ENCODE measurements around the gene SLC35A2.

The SLC35A2 gene

DNA sequence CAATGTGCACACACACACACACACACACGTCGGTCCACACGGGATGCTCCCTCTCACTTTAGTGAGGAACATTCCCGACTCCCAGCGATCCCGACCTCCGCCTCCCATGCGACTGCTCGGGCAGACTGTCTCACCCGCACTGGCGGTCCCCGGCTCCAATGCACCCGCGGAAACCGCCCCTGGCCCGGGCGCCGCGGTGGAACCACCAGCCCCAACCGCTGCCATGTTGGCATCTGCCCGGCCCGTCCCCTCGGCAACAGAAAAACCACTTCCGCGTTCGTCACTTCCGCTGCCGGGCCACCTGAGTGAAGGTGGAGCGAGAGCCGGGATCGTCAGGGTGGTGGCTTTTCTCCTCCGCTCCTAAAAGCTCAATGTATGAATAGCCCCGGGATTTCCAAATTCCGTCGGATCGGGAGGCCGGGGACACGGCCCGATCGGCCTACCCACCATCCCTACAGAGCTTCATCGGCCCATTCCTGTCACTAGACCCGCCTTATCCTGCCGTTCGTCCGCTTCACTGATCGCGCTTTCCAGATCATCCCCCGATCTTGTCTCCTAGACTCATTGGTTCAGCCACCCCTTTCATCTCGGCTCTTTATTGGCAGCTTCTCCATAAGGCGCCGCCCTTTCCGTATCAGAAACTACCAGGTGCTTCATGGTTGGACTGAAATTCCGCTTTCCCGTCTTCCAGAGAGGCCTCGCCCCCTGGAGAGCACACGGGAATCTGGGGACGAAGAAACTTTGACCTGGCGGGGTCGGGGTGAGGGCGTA, at the start of gene SLC35A2:
Gene SLC35A2, minus strand, starts transcription at position 235 of the 771 bp plus-strand sequence. Its CDS starts 10 bp downstream, at position 225.
- DNase-seq: peak; percentile 96

DNA sequence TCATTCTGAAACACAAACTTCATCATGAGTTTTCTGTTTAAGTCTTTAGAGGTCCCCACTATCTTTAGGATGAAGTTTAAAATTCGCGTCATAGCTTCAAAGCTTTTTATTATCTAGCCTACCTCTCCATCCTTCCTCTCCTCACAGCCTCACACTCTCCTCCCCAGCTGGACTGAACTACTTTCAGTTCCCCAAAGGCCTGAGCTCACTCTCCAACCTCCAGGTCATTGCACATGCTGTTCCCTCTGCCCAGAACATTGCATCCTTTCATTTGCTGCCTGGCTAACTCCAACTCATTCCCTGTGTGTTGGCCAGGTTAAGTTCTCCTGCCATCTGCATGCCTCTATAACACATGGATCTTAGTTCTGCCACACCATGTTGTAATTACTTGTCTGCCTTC, 48.8 kb upstream of the SLC35A2 start:
- DNase-seq: no peak

DNA sequence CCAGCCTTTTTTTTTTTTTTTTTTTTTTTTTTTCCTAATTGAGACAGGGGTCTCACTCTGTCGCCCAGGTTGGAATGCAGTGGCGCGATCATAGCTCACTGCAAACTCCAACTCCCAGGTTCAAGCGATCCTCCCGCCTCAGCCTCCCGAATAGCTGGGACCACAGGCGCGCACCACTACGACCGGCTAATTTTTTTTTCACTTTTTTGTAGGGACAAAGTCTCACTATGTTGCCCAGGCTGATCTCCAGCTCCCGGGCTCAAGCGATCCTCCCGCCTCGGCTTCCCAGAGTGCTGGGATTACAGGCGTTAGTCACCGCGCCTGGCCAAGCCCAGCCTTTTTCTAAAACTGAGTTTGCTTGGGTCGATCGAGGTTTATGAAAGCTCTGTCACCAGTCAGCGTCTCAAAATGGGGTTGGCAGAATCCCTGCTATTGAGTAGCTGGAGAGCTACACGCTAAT, 47.2 kb upstream of the SLC35A2 start:
- no peak for DNase-seq

DNA sequence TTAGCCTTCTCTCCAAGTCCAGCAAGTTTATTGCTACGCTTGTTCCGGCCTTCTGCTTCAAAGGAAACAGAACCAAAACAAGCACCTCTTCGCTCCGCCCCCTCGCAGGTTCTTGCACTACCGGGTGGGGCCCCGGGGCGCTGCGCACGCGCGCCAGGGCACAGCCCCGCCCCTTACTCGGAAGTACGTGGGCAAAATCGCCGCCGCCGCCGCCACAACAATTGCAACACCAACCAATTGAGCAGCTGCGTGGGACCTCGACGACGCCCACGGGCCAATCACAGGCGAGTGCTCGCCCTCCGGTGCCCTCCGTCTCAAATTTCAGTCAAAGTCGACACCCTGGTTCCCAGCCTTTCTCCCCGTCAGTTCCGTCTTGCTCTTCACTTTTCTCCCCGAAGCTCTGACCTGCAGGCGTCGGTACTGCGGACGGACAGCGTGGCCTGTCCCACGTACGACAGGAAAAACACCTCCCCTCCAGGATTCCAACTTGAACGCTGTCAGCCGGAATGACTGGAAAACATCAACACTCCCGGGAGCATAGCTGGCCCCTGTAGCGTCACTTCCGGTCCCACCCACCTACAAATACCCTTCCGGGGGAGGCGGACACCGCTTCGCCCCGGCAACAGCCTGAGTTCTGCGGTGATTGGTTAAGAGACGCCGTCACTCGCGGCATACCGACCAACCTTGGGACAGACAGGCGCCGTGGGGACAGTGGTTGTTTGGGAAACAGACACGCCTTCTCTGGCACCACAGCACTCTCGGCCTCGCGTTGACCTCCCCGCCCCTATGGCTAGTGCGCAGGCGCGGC, 46.6 kb upstream of the SLC35A2 start:
- peak; percentile 96 for DNase-seq

DNA sequence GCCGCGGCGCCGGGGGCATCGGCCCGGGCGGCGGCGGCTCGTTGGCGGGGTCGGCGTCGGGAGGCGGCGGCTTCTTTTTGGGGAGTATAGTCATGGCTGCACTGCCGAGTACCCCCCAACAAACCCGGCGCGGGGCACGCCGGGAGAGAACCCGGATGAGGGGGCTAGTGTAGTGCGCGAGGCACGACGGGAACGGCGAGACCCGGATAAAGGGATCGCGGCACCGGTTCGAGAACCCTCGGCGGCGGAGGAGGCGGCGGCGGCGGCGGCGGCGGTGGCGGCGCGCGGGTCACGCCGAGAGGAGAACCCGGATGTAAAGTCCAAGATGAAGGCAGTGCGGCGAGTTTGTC, 46.0 kb upstream of the SLC35A2 start, which contains the start of gene OTUD5:
Gene OTUD5, minus strand, starts transcription at position 131 of the 350 bp plus-strand sequence. Its CDS starts 37 bp downstream, at position 94.
- peak; percentile 91 for DNase-seq

DNA sequence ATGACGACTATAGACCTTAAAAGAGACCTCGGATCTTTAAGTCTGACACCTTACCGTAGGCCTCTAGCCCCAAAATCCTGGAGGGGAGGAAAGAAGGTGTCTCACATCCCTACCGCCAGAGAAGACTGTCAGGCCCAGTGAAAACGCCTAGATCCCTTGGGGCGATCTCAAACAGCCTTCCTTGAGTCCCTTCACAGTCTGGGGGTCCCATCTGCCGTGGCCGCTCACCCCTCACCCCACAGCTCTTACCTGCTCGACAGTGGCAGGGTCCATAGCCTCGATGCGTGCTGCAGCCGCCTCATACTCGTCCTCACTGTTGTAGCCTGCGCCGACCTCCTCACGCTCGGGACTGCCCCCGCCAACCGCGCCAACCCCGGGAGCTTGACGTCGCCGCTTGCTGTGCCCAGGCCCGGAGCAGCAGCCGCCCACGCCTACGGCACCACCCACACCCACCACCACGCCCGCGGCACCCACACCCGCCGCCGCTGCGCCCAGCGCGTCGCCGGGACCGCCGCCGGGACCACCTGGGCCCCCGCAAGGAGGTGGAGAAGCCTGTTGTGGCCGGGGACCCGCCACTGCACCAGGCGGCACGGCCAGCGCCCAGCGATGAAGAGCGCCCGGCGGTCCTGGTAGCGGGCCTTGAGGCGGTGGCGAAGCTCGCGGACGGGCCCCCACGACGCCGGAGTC, 45.4 kb upstream of the SLC35A2 start:
- DNase-seq: peak; percentile 87

DNA sequence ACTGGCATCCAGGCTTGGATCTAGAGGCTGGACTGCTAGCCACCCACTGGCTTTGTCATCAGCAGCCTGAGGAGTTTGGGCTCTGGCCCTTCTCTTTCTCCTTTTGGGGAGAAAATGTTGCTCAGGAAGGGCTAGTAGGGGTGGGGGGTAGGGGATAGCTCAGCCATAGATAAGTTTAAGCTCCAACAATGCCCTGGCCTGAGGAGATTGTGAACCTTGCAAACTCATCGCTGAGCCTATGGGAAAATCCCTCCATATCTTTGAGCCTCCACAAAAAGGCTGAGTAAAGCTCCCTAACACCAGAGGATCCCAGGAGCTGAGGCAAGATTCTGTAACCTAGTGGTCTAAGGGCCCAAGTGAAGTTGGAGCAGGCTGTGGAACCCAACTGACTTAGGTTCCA, 37.1 kb upstream of the SLC35A2 start:
- DNase-seq: no peak

DNA sequence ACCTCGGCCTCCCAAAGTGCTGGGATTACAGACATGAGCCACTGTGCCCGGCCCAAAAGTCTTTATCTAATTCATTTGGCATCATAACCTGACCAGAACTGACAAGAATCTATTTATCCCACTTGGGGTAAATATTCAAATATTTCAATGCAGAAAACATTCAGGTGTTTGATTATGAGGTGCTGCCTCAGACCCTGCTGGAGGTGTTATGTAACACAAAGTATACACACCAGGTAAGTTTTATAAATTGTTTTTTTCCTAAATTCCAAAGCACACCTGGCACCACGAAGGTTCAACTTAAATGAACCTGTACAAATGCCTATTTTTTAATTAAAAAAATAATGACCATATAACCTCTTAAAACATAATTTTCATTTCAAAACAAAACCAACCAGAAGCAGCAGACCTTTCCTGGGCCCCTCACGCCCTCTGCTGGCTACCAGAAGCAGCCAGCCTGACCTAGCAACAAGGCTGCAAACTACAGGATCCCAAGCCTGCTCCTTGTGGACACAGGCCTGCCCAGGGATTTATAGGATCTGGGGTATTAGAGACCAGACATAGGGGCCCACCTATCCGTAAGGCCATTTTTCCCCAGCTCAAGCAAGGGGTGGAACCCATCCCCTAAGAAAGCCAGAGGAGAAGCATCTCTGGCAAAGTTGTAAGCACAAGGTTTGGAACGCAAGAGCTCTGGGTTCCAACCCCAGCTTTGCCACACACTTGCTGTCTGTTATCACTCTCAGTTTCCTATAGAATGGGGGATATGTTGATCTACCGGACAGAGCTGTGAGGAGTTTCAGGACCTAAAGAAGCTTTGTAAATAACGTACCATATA, 34.3 kb upstream of the SLC35A2 start:
- DNase-seq: peak; percentile 81

DNA sequence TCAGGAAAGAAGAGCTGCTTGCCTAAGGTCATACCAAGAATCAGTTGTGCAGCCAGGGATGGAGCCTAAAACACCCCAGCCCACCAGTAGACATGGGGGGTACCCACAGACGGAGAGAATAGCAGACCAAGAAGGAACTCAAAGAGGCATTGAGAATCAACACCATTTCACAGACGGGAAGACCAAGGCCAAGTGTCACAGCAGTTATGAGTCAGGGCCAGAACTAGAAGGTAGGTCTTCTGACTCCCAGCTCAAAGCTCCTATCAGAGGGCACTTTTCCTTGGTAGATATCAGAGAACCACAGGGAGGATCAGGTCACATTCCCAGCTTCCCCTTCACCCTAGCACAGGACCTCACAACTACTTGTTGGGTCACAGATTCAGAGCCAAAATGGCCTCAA, 31.4 kb upstream of the SLC35A2 start:
- DNase-seq: no peak

DNA sequence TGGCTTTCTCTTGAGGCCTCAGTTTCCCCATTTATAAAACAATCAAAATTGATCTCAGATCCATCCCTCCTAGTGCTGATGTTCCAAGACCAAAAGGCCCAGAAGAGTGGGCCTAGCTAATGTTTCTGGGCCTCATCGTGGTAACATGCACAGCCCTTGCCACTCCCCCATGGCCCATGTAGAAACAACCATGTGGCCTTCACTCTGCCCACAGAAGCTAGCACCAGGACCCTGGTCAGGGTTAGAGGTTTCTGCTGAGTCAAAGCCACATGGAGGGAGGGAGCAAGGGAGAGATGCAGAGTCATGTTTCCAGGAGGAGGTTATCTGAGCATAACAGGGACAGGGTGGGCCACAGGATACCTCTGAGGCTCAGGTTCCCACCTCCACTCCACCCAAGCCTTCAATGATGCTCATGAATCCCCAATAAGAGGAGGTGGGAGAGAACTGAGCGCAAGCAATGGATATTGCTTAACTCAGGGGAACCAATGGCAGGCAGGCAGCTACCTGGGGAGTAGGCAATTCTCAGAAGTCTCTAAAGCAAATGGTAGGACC, 29.0 kb upstream of the SLC35A2 start:
- no peak for DNase-seq

DNA sequence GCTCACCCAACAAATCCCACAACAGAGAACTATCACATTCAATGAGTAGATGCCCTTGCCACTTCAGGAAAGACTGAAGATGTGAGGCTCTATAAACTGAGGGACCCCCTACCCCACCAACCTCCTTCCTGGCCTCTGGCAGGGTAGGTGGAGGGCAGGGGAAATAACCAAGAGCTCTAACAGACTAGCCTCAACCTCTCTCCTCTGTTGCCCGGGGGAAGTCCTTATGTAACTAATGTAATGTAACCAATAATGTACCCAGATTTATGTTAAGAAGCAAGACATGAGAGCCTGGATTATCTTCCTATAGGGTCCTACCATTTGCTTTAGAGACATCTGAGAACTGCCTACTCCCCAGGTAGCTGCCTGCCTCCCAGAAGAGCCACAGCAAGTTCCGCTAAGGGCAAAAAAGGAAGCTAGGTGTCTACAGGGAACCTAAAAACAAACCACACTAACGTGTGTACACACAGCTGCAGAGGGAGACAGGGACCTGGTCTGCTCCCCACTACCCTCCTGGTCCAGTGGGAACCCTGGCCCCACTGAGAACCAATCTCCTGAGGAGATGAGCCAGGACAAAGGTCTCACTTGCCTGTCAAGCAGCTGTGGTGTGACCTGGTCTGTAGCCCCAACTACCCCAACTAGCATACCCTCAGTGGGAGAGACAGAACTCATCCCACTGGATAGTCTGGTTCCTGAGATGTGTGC, 28.2 kb upstream of the SLC35A2 start:
- no peak for DNase-seq

DNA sequence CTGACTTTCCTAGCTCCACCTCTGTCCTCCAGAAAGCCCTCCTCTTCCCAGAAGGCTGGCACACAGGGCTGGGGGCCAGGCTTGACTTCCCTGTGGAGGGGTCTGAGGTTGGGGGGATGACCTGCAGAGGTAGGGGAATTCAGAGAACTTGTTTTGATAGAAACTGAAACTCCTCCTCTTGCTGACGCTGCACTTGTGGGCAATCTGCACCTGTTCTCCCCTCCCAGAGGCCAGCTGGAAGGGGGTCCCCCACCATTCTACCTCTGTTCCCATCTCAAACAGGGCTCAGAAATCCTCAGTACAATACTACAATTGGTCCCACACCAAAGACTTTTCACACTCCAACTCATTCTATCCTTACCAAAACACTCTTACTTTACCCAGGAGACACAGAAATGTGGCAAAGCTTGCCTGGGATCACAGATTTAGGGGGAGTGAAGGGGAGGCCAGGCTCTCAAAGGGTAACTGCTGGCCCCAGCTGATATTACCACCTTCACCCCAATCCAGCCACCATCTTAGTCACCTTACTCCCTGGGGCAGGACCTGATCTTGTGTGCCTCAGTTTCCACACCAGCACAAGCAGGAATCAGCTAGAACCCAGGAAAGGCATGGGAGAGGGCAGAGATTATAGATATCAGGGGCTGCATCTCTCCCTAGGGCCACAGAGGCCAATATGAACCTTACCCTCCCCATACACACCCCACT, 27.4 kb upstream of the SLC35A2 start:
- DNase-seq: peak; percentile 89

DNA sequence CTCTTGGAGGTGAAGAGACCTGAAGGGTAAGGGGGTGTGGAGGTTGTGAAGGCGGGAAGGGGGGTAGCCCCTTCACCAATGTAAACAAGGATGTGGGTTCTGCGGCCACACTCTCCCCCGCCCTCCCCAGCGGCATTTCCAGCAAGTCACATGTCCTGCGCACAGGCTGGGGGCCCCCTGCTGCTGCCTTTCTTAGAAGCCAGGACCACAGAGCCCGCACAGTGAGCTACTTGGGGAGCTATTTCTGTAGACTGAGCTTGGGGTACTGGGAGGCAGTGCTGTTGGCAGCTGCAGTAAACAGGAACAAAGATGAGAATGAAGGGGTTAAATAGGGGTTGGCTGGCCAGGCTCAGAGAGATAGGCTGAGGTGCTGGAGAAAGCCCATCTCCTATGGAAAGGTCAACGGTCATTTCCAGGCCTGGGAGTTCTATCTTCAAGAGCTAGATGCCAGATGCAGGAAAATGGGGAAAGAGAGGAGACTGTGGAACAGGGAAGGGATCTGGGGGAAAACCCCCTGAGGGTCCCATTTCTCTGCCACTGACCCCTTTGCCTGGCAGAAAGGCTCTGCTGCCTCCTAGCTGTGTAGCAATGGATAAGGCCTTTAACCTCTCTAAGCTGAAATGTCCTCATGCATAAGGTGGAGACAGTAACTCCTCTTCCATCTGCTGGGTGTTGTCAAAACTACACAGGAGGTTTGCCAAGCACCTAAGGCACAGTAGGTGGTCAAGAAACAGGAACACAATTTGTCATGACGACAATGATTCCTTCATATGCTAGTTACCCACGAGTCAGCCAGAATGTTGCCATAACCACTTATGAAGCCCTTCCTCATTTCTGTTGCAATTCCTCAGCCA, 25.8 kb upstream of the SLC35A2 start:
- peak; percentile 94 for DNase-seq

DNA sequence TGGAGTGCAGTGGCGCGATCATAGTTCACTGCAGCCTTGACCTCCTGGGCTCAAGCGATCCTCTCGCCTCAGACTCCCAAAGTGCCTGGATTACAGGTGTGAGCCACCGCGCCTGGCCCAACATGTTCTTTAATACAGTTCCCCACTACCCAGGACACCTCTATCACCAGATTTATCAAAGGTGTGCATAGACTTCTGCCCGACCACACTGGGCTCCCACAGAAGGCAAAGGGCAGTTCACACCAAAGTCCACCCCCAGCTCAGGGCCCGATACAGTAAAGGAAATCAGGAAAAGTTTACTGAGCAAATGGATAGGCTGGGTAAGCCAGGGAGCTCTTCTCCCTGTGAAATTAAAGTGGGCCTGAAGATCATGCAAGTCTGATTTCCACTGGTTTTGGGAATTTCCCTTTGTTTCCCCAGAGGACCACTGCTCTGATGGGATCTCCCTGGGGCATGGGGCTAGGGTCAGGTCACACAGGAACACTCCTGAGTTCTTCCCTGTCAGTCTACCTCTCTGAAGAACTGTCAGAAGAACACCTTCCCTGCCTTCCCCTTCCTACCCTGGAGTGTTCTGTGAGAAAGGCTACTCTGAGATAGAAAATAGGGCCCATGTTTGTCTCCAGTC, 25.1 kb upstream of the SLC35A2 start:
- no peak for DNase-seq

DNA sequence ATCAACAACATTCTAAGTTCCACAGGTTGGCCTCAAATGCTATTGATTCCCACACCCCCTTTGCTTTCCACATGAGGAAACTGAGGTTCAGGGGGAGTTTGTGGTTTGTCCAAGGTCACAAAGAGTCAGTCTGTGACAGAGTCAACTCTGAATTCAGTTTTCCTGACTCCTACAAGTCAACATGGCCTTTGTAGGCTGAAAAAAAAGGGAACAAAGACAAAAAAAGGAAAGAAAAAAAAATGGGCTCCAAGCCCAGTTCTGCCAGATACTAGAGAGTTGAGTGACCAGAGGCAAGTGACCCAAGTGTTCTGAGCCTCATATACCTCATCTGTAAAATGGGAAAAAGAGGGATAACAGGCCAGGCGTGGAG, 23.8 kb upstream of the SLC35A2 start:
- no peak for DNase-seq

DNA sequence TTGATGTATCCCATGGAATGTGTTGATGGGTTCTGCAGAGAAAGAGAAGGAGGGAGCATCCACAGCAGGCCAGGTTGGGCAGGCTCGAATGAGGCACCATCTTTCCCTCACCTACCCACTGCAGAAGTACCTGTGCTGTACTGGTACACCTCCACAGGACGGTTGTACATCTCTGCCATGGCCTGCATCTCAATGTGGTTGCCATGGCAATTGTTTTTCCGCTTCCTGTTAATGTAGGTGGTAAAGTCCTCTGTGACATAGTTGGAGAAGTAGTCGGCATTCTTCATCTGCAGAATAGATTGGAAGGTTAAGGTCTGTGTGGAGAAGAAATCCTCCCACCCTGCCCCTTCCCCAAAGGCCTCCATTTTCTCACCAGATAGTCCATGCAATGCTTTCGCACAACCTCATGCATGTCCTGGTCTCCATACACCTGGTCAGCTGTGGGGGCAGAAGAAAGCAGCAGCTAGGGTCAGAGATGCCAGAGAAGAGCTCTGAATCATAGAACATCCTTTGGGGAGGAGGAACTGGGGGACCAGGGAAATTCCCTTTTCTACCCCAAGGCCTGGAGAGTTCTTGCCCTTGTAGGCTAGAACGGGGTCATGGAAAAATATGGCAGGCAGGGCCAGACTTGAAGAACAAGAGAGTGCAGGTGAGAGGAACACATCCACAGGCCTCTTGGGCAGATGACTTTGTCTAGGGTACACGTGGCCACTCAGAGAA, 23.3 kb upstream of the SLC35A2 start:
- no peak for DNase-seq

DNA sequence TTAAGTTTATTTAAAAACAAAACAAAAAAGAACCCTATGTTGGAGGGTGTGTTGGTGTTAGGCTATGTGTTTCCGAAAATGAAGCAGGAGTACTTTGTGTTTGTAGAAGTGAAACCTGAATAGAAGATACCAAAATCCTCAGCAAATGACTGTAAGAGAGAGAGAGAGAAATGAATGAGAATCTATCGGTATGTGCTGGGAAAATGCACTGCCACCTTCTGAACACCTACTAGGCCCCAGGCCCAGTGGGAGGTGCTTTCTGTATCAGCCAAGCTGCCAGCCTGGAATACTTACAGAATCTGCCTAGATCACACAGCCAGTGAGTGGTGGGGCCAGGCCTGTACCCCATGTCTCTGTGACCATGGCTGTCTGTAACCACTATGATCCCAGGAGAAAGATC, 22.3 kb upstream of the SLC35A2 start:
- DNase-seq: no peak

DNA sequence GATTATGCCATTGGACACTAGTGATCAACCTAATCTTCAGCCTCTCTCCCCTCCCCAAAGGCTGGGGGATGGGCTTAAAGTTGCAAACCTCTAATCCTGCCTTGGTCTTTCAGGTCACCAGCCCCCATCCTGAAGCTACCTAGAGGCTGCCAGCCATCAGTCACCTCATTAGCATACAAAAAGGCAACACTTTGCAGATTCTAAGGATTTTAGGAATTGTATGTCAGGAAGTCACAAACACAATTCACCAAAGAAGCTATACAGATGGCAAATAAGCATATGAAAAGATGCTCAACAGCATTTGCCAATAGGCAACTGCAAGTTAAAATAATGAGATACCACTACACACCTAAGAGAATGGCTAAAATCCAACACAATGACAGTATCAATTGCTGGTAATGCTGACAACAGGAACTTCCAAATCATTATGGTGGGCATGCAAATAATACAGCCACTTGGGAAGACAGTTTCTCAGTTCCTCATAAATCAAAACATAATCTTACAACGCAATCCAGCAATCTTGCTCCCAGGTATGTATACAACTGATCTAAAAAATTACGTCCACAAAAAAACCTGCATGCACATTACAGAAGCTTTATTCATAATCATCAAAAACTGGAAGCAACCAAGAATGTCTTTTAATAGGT, 16.4 kb upstream of the SLC35A2 start:
- DNase-seq: no peak
